Osteoblast (primary cell): ENCODE results near the gene PLCB4. TPM values are rescaled to one million over a fixed set of nuclear protein-coding genes. Genes with fewer than 3 reads are reported as not detected.
A peak's percentile ranks its signal among the peaks of the same experiment; 100 is the strongest.

ENCODE experiments used
- DNase-seq: peaks from one replicate; pipeline ENCODE4 v3.0.0; 2011; ENCODE audit warnings: low spot score, mixed read lengths; ENCODE audit not compliant: insufficient read length; ENCODE audit errors: missing footprints
- H2AFZ ChIP-seq: 2 replicates; pipeline ENCODE4 v1.6.0; 2011; ENCODE audit warnings: mild to moderate bottlenecking, low read length
- H3K27ac ChIP-seq: 2 replicates; pipeline ENCODE4 v1.5.1; 2011; ENCODE audit warnings: mild to moderate bottlenecking, low read depth, low read length, moderate library complexity
- H3K27me3 ChIP-seq: 2 replicates; pipeline ENCODE4 v1.6.0; 2012; ENCODE audit warnings: mild to moderate bottlenecking, control low read depth, inconsistent platforms, low read length, moderate library complexity; ENCODE audit not compliant: insufficient read depth
- H3K36me3 ChIP-seq: 2 replicates; pipeline ENCODE4 v1.5.1; 2011; ENCODE audit warnings: mild to moderate bottlenecking, low read length, control low read depth, moderate library complexity; ENCODE audit not compliant: insufficient read depth
- H3K4me1 ChIP-seq: 2 replicates; pipeline ENCODE4 v1.5.1; 2011; ENCODE audit warnings: mild to moderate bottlenecking, low read length, control low read depth, moderate library complexity; ENCODE audit not compliant: insufficient read depth
- H3K4me2 ChIP-seq: 2 replicates; pipeline ENCODE4 v1.6.0; 2011; ENCODE audit warnings: mild to moderate bottlenecking, low read length; ENCODE audit not compliant: insufficient read depth
- H3K4me3 ChIP-seq: fragments of 200-600 bp; sonication (generic); 3 replicates; pipeline ENCODE4 v1.5.1; 2012; ENCODE audit warnings: mild to moderate bottlenecking, low read length, inconsistent platforms; ENCODE audit not compliant: insufficient read depth
- H3K79me2 ChIP-seq: 2 replicates; pipeline ENCODE4 v1.6.0; 2012; ENCODE audit warnings: mild to moderate bottlenecking, low read length, control low read depth, inconsistent platforms; ENCODE audit not compliant: insufficient read depth
- H3K9me3 ChIP-seq: 2 replicates; pipeline ENCODE4 v1.5.1; 2011; ENCODE audit warnings: low read depth, low read length, control low read depth
- H4K20me1 ChIP-seq: 2 replicates; pipeline ENCODE4 v1.6.0; 2012; ENCODE audit warnings: mild to moderate bottlenecking, low read length, control low read depth; ENCODE audit not compliant: insufficient read depth
- CTCF ChIP-seq: IDR thresholded peaks from 2 replicates; pipeline ENCODE4 v1.5.1; 2011; ENCODE audit warnings: mild to moderate bottlenecking, low read depth, low read length, moderate library complexity; ENCODE audit errors: extremely low read depth
- total RNA-seq: library from RNA; depleted of rRNA; stranded (reverse); fragments of >200 nt; gene quantifications from 2 replicates; pipeline ENCODE4 v1.2.3, GENCODE V29; 2012

Gene PLCB4
- total RNA-seq, 1 donor: 13.0 TPM

- no peak for DNase-seq
- H3K27me3 ChIP-seq: no peaks in the 10 kb centered on the region
- H3K27ac ChIP-seq: no peak overlapping the region
- H2AFZ ChIP-seq: no peak overlapping the region
- H4K20me1 ChIP-seq: no peaks in the 10 kb centered on the region
- H3K79me2 ChIP-seq: peaks cover 17% of the 10 kb centered on the region
- H3K9me3 ChIP-seq: no peaks in the 10 kb centered on the region
- H3K4me3 ChIP-seq: no peak overlapping the region
- H3K4me2 ChIP-seq: no peak overlapping the region
- H3K4me1 ChIP-seq: peaks cover 12% of the 10 kb centered on the region
- no peaks in the 10 kb centered on the region for H3K36me3 ChIP-seq
- no peak for TF ChIP-seq CTCF
These were observed 166.6 kb downstream of the PLCB4 start for GRCh38 chr20:9235518-9235917.

- Histone ChIP-seq H3K9me3 (no peaks in the 10 kb centered on the region), H3K27ac (no peak overlapping the region), H4K20me1 (no peaks in the 10 kb centered on the region), H2AFZ (no peak overlapping the region), H3K4me3 (no peak overlapping the region), H3K27me3 (no peaks in the 10 kb centered on the region), H3K4me1 (peaks cover 21% of the 10 kb centered on the region), H3K36me3 (no peaks in the 10 kb centered on the region), H3K4me2 (no peak overlapping the region), H3K79me2 (peaks cover 18% of the 10 kb centered on the region)
- DNase-seq: no peak
- no peak for TF ChIP-seq CTCF
These were observed 167.6 kb downstream of the PLCB4 start for GRCh38 chr20:9236458-9236857.

- DNase-seq: peak; percentile 51
- Histone ChIP-seq H2AFZ (no peak overlapping the region), H3K79me2 (peaks cover 34% of the 10 kb centered on the region), H3K4me3 (no peak overlapping the region), H3K36me3 (no peaks in the 10 kb centered on the region), H3K4me2 (peak overlapping the region; percentile 19), H3K27me3 (no peaks in the 10 kb centered on the region), H3K4me1 (peaks cover 20% of the 10 kb centered on the region), H3K9me3 (no peaks in the 10 kb centered on the region), H3K27ac (no peak overlapping the region), H4K20me1 (no peaks in the 10 kb centered on the region)
- TF ChIP-seq CTCF: no peak
These were observed 172.4 kb downstream of the PLCB4 start for GRCh38 chr20:9241232-9241692.

- Histone ChIP-seq H3K27ac (no peak overlapping the region), H3K36me3 (no peaks in the 10 kb centered on the region), H4K20me1 (no peaks in the 10 kb centered on the region), H3K27me3 (no peaks in the 10 kb centered on the region), H3K4me1 (peaks cover 20% of the 10 kb centered on the region), H3K4me2 (peak overlapping the region; percentile 19), H3K9me3 (no peaks in the 10 kb centered on the region), H2AFZ (no peak overlapping the region), H3K79me2 (peaks cover 30% of the 10 kb centered on the region), H3K4me3 (no peak overlapping the region)
- no peak for TF ChIP-seq CTCF
- no peak for DNase-seq
These were observed 173.0 kb downstream of the PLCB4 start for GRCh38 chr20:9241721-9242427.
